ENCODE data around the gene SUSD3. TPM values are rescaled to one million over a fixed set of nuclear protein-coding genes. Genes with fewer than 3 reads are reported as not detected.

SUSD3 gene
- polyA plus RNA-seq, 3 donors = 10.5 to 24.6 (median 15.7) TPM

GRCh38 chr9:93095205-93096130 is 37.0 kb downstream of the SUSD3 start:
- H3K36me3 ChIP-seq (replicated peaks in 1 of 2; ENCODE audit: control insufficient read depth in 1 of 2, insufficient read depth in 2 of 2, low read length in 2 of 2) = peaks cover 0 to 4% of the 10 kb centered on the region in 2 donors
- H3K9ac ChIP-seq (ENCODE audit: insufficient read depth, low read length, poor library complexity, severe bottlenecking) = peak overlapping the region; percentile 97
- H3K79me2 ChIP-seq (ENCODE audit: insufficient read depth, low read length) = peaks cover 42% of the 10 kb centered on the region
- peaks cover 74 to 80% of the 10 kb centered on the region in 2 donors for H3K4me1 ChIP-seq (ENCODE audit: control insufficient read depth in 1 of 2, insufficient read depth in 2 of 2, low read length in 2 of 2)
- H3K4me2 ChIP-seq (replicated peaks; ENCODE audit: extremely low read depth, low read length, poor library complexity, severe bottlenecking) = peak overlapping the region; percentile 98
- peaks cover 35% of the 10 kb centered on the region for H4K20me1 ChIP-seq (ENCODE audit: insufficient read depth, low read length)
- H3K27ac ChIP-seq (ENCODE audit: low read depth in 1 of 2, low read length in 2 of 2) = peak overlapping the region; percentile 97 to 100
- H3K27me3 ChIP-seq (ENCODE audit: control insufficient read depth in 2 of 2, insufficient read depth in 2 of 2, low read length in 2 of 2) = no peaks in the 10 kb centered on the region
- H3K27me3 Mint-ChIP-seq (ENCODE audit: low read depth in 3 of 3) = peaks cover 0 to 2% (median 0%) of the 10 kb centered on the region in 3 donors
- peaks cover 16 to 21% of the 10 kb centered on the region in 2 donors for H3K36me3 Mint-ChIP-seq
- peak overlapping the region; percentile 40 for H2AFZ ChIP-seq (ENCODE audit: insufficient read depth, low read depth, low read length, poor library complexity, severe bottlenecking)
- peak overlapping the region; percentile 84 to 91 for H3K4me3 Mint-ChIP-seq
- peak; percentile 99 to 100 (median 99) for DNase-seq
- peaks cover 7 to 13% of the 10 kb centered on the region in 2 donors for H3K9me3 ChIP-seq (replicated peaks in 1 of 2; ENCODE audit: control insufficient read depth in 1 of 2, insufficient read depth in 1 of 2, low read length in 2 of 2)
- H3K27ac Mint-ChIP-seq = peak overlapping the region; percentile 99 to 100 (median 100)
- intact Hi-C loops (cut with micrococcal nuclease) = loop anchor here (2.0 to 10.0 kb wide), 9 partner anchors 21 to 469 kb away; partner anchors contain the start of genes BICD2 (in 2 of the 2), FAM120A (in 2 of the 2), FAM120AOS (in 2 of the 2) and NINJ1 (in 1 of the 2)
- peaks cover 8 to 17% (median 12%) of the 10 kb centered on the region in 7 donors for H3K9me3 Mint-ChIP-seq
- peaks cover 72% of the 10 kb centered on the region for H3K4me1 Mint-ChIP-seq
- 2% methylated on average over 85 of the region's 95 CpGs for WGBS (ENCODE audit: insufficient coverage)
- peak overlapping the region; percentile 26 to 98 (median 44) for H3K4me3 ChIP-seq (replicated peaks in 1 of 3; ENCODE audit: low read depth in 2 of 3, low read length in 3 of 3)
- no peak for TF ChIP-seq CTCF (IDR thresholded peaks at IDR 0.05)

DNA sequence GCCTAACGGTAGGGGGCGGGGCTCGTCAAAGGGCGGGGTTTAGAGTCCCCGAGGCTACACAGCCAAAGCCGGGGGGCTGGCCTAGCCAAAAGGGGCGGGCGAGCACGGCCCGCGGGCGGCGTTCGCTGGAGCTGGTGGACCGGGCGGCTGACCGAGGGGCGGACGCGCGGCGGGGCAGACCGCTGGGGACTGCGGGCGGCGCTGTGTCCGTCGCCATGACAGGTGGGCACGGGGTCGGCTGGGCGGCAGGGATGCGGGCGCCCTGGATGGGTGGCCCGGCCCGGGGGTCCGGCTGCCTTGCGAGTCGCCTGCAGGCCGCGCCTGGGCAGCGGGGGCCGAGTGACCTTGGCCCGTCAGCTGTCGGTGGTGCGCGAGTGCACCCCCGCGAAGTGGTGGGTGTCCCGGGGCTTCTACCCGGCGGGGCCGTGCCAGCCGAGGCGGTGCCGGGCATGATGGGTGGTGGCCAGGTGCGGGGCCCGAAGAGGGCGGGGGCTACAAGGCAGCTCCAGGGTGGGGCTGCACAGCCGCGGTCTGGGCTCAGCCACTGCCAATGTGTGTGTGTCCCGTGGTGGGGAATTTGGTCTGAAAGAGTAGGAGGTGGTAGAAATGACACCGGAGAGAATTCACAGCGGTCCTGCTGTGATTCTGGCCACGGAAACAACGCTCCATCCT is 37.8 kb downstream of the SUSD3 start, which contains the start of gene CARD19:
TSS of gene CARD19 (plus strand) at position 87 of the 672 bp plus-strand sequence. CDS start at position 216, 129 bp downstream.
- Histone ChIP-seq H3K4me1 (ENCODE audit: control insufficient read depth in 1 of 2, insufficient read depth in 2 of 2, low read length in 2 of 2) (peaks cover 77 to 86% of the 10 kb centered on the region in 2 donors), H3K4me2 (replicated peaks; ENCODE audit: extremely low read depth, low read length, poor library complexity, severe bottlenecking) (peak within 1 kb of the TSS; percentile 98), H3K27ac (ENCODE audit: low read depth in 1 of 2, low read length in 2 of 2) (peak within 1 kb of the TSS; percentile 97 to 100), H3K79me2 (ENCODE audit: insufficient read depth, low read length) (peaks cover 50% of the 10 kb centered on the region), H3K36me3 (replicated peaks in 1 of 2; ENCODE audit: control insufficient read depth in 1 of 2, insufficient read depth in 2 of 2, low read length in 2 of 2) (peaks cover 0 to 4% of the 10 kb centered on the region in 2 donors), H3K4me3 (replicated peaks in 1 of 3; ENCODE audit: low read depth in 2 of 3, low read length in 3 of 3) (peak within 1 kb of the TSS; percentile 71 to 98 (median 96)), H3K9ac (ENCODE audit: insufficient read depth, low read length, poor library complexity, severe bottlenecking) (peak within 1 kb of the TSS; percentile 97), H2AFZ (ENCODE audit: insufficient read depth, low read depth, low read length, poor library complexity, severe bottlenecking) (peak within 1 kb of the TSS; percentile 40), H3K27me3 (ENCODE audit: control insufficient read depth in 2 of 2, insufficient read depth in 2 of 2, low read length in 2 of 2) (no peaks in the 10 kb centered on the region), H3K9me3 (replicated peaks in 1 of 2; ENCODE audit: control insufficient read depth in 1 of 2, insufficient read depth in 1 of 2, low read length in 2 of 2) (peaks cover 2 to 7% of the 10 kb centered on the region in 2 donors), H4K20me1 (ENCODE audit: insufficient read depth, low read length) (peaks cover 42% of the 10 kb centered on the region)
- H3K9me3 Mint-ChIP-seq = peaks cover 3 to 9% (median 5%) of the 10 kb centered on the region in 7 donors
- no peak for TF ChIP-seq CTCF (IDR thresholded peaks at IDR 0.05)
- under 1% methylated on average over 59 of the region's 65 CpGs for WGBS (ENCODE audit: insufficient coverage)
- intact Hi-C loops (cut with micrococcal nuclease) = loop anchor here (2.0 to 10.0 kb wide), 8 partner anchors 21 to 469 kb away; partner anchors contain the start of genes BICD2 (in 2 of the 2), FAM120A (in 2 of the 2), FAM120AOS (in 2 of the 2) and NINJ1 (in 1 of the 2)
- H3K27me3 Mint-ChIP-seq (ENCODE audit: low read depth in 3 of 3) = no peaks in the 10 kb centered on the region
- peaks cover 75% of the 10 kb centered on the region for H3K4me1 Mint-ChIP-seq
- peak within 1 kb of the TSS; percentile 99 to 100 (median 100) for H3K27ac Mint-ChIP-seq
- peaks cover 13 to 24% of the 10 kb centered on the region in 2 donors for H3K36me3 Mint-ChIP-seq
- peak within 1 kb of the TSS; percentile 93 to 97 for H3K4me3 Mint-ChIP-seq
- DNase-seq = peak in 1 of 3 donors; percentile 43
